IMR-90 (cell line): Measurements from ENCODE around the gene FEV. TPM values are rescaled to one million over a fixed set of nuclear protein-coding genes. Genes with fewer than 3 reads are reported as not detected.

ENCODE experiments used
- ATAC-seq: fragments of 200-7000 bp; cut with Tn5 transposase; 2 replicates; pipeline ENCODE4 v1.9.1; 2020; ENCODE audit warnings: low read depth, mild to moderate bottlenecking, moderate library complexity
- BruUV-seq: library from RNA; stranded (reverse); fragments of 400-500 nt; replicated peaks from 2 replicates; lab custom pipeline; 2021; lab: Mats Ljungman, UMichigan
- CTCF ChIA-PET: fragments of 300-600 bp; formaldehyde crosslinking; extraction: SDS; loops from one replicate; lab custom pipeline; 2021; ENCODE audit warnings: antibody characterized with exemption; lab: Yijun Ruan, JAX
- POLR2A ChIA-PET: fragments of 300-600 bp; sonication (Branson Sonifier 250); formaldehyde crosslinking; loops from one replicate; lab custom pipeline; 2022; ENCODE audit warnings: antibody characterized with exemption; ENCODE audit not compliant: unreplicated experiment; lab: Charles Lee
- DNase-seq: peaks from one replicate; pipeline ENCODE4 v3.0.0; 2013
- H2AFZ ChIP-seq: replicated peaks from 2 replicates; pipeline ENCODE3; 2013; ENCODE audit warnings: low read length, mild to moderate bottlenecking; ENCODE audit not compliant: poor library complexity
- H2AK5ac ChIP-seq: 2 replicates; pipeline ENCODE4 v1.6.1; 2013; ENCODE audit warnings: low read depth, low read length, inconsistent platforms
- H2AK9ac ChIP-seq: replicated peaks from 2 replicates; pipeline ENCODE3; 2013; ENCODE audit warnings: mild to moderate bottlenecking, low read depth, low read length, moderate library complexity; ENCODE audit not compliant: poor library complexity
- H2BK120ac ChIP-seq: 2 replicates; pipeline ENCODE4 v1.6.1; 2013; ENCODE audit warnings: low read depth, low read length, inconsistent platforms
- H2BK15ac ChIP-seq: 3 replicates; pipeline ENCODE4 v1.6.1; 2013; ENCODE audit warnings: low read depth, low read length, inconsistent platforms
- H2BK20ac ChIP-seq: 2 replicates; pipeline ENCODE4 v1.6.1; 2013; ENCODE audit warnings: low read depth, mild to moderate bottlenecking, inconsistent platforms, low read length, moderate library complexity
- H2BK5ac ChIP-seq: 2 replicates; pipeline ENCODE4 v1.6.1; 2013; ENCODE audit warnings: mild to moderate bottlenecking, low read depth, low read length, inconsistent platforms; ENCODE audit not compliant: poor library complexity, severe bottlenecking
- H3K14ac ChIP-seq: replicated peaks from 2 replicates; pipeline ENCODE4 v1.6.1; 2013; ENCODE audit warnings: low read depth, low read length, inconsistent platforms
- H3K18ac ChIP-seq: 2 replicates; pipeline ENCODE4 v1.6.1; 2013; ENCODE audit warnings: low read depth, low read length, control low read depth
- H3K23ac ChIP-seq: 2 replicates; pipeline ENCODE4 v1.6.1; 2013; ENCODE audit warnings: low read depth, low read length, inconsistent platforms
- H3K27ac ChIP-seq: 2 replicates; pipeline ENCODE4 v1.5.1; 2013; ENCODE audit warnings: mild to moderate bottlenecking, control low read depth, low read length; ENCODE audit not compliant: insufficient read depth
- H3K27me3 ChIP-seq: 2 replicates; pipeline ENCODE4 v1.6.1; 2013; ENCODE audit warnings: low read length; ENCODE audit not compliant: control insufficient read depth, insufficient read depth
- H3K36me3 ChIP-seq: 2 replicates; pipeline ENCODE4 v1.6.1; 2013; ENCODE audit warnings: low read length, mixed read lengths; ENCODE audit not compliant: control insufficient read depth, insufficient read depth
- H3K4ac ChIP-seq: 2 replicates; pipeline ENCODE4 v1.6.1; 2013; ENCODE audit warnings: low read depth, low read length, inconsistent platforms
- H3K4me1 ChIP-seq: 2 replicates; pipeline ENCODE4 v1.6.1; 2013; ENCODE audit warnings: low read length, mixed read lengths; ENCODE audit not compliant: control insufficient read depth, insufficient read depth
- H3K4me2 ChIP-seq: 2 replicates; pipeline ENCODE4 v1.6.1; 2013; ENCODE audit warnings: low read depth, mild to moderate bottlenecking, control low read depth, low read length, moderate library complexity
- H3K4me3 ChIP-seq: 2 replicates; pipeline ENCODE4 v1.5.1; 2013; ENCODE audit warnings: low read depth, mild to moderate bottlenecking, control low read depth, low read length, moderate library complexity; ENCODE audit not compliant: insufficient read depth
- H3K56ac ChIP-seq: 2 replicates; pipeline ENCODE4 v1.6.1; 2013; ENCODE audit warnings: low read length, inconsistent platforms; ENCODE audit not compliant: insufficient read depth; ENCODE audit errors: extremely low read depth
- H3K79me1 ChIP-seq, 2 experiments: 2 replicates each; pipeline ENCODE4 v1.6.1; 2013; ENCODE audit warnings: low read length in 2 of 2, inconsistent platforms in 1 of 2, low read depth in 1 of 2
- H3K9ac ChIP-seq: 2 replicates; pipeline ENCODE4 v1.6.1; 2013; ENCODE audit warnings: low read depth, low read length, control low read depth
- H3K9me1 ChIP-seq: 2 replicates; pipeline ENCODE4 v1.6.1; 2013; ENCODE audit warnings: low read length, inconsistent platforms; ENCODE audit not compliant: insufficient read depth
- H3K9me3 ChIP-seq: 2 replicates; pipeline ENCODE4 v1.6.1; 2013; ENCODE audit warnings: low read length; ENCODE audit not compliant: control insufficient read depth, insufficient read depth
- H4K20me1 ChIP-seq: 2 replicates; pipeline ENCODE4 v1.6.1; 2013; ENCODE audit warnings: low read length, inconsistent platforms; ENCODE audit not compliant: insufficient read depth
- H4K5ac ChIP-seq: 2 replicates; pipeline ENCODE4 v1.6.1; 2013; ENCODE audit warnings: mild to moderate bottlenecking, low read depth, low read length, control low read depth
- H4K8ac ChIP-seq, 2 experiments: 2 replicates each; pipeline ENCODE4 v1.6.1; 2013; ENCODE audit warnings: low read depth in 2 of 2, low read length in 2 of 2, control low read depth in 1 of 2, inconsistent platforms in 1 of 2
- H4K91ac ChIP-seq: 2 replicates; pipeline ENCODE4 v1.6.1; 2013; ENCODE audit warnings: low read depth, low read length, inconsistent platforms; ENCODE audit not compliant: insufficient read depth
- BHLHE40 ChIP-seq: fragments of 150-350 bp; IDR thresholded peaks from 2 replicates; pipeline ENCODE4 v1.6.1; 2016; ENCODE audit warnings: mild to moderate bottlenecking, low read depth, low read length
- CEBPB ChIP-seq: IDR thresholded peaks from 2 replicates; pipeline ENCODE4 v1.6.1; 2012; ENCODE audit warnings: low read depth, low read length, improper control_type of control experiment
- CHD1 ChIP-seq: IDR thresholded peaks from 2 replicates; pipeline ENCODE4 v1.6.1; 2012; ENCODE audit warnings: low read depth, low read length, improper control_type of control experiment
- CTCF ChIP-seq: conservative IDR thresholded peaks from 2 replicates; pipeline ENCODE4 v1.5.1; 2012; ENCODE audit warnings: mild to moderate bottlenecking, low read depth, low read length, improper control_type of control experiment
- FOS ChIP-seq: fragments of 150-350 bp; IDR thresholded peaks from 2 replicates; pipeline ENCODE4 v1.6.1; 2016; ENCODE audit warnings: low read depth, low read length
- MAFK ChIP-seq: IDR thresholded peaks from 2 replicates; pipeline ENCODE4 v1.6.1; 2012; ENCODE audit warnings: low read depth, low read length, improper control_type of control experiment
- MAZ ChIP-seq: IDR thresholded peaks from 2 replicates; pipeline ENCODE4 v1.6.1; 2012; ENCODE audit warnings: low read depth, mild to moderate bottlenecking, low read length, improper control_type of control experiment, moderate library complexity, borderline replicate concordance
- MXI1 ChIP-seq: IDR thresholded peaks from 2 replicates; pipeline ENCODE4 v1.6.1; 2012; ENCODE audit warnings: low read depth, mild to moderate bottlenecking, low read length, moderate library complexity, borderline replicate concordance
- NFE2L2 ChIP-seq: fragments of 150-350 bp; IDR thresholded peaks from 2 replicates; pipeline ENCODE4 v1.6.1; 2016; ENCODE audit warnings: low read depth, mild to moderate bottlenecking, low read length
- POLR2A ChIP-seq: IDR thresholded peaks from 2 replicates; pipeline ENCODE4 v1.6.1; 2012; ENCODE audit warnings: mild to moderate bottlenecking, low read depth, low read length
- RAD21 ChIP-seq: IDR thresholded peaks from 2 replicates; pipeline ENCODE4 v1.6.1; 2012; ENCODE audit warnings: low read length, improper control_type of control experiment
- RCOR1 ChIP-seq: IDR thresholded peaks from 2 replicates; pipeline ENCODE4 v1.6.1; 2012; ENCODE audit warnings: mild to moderate bottlenecking, low read length, improper control_type of control experiment; ENCODE audit not compliant: insufficient replicate concordance
- RFX5 ChIP-seq: IDR thresholded peaks from 2 replicates; pipeline ENCODE4 v1.8.0; 2012; ENCODE audit warnings: low read depth, mild to moderate bottlenecking, low read length, moderate library complexity
- SMC3 ChIP-seq: fragments of 150-350 bp; IDR thresholded peaks from 2 replicates; pipeline ENCODE4 v1.6.1; 2016; ENCODE audit warnings: low read depth, mild to moderate bottlenecking, antibody characterized with exemption, low read length, moderate library complexity
- WGBS, 2 experiments: methylation state at CpG; one replicate each; pipeline versions ENCODE4 v1.1.5 to v1.1.7; 2013; ENCODE audit warnings: missing lambda C conversion rate in 2 of 2; ENCODE audit not compliant: insufficient read length in 1 of 2; ENCODE audit errors: extremely low coverage in 2 of 2; 5-methylcytosine and 5-hydroxymethylcytosine counted together
- dilution Hi-C: fragments of 300-500 bp; cut with HindIII; formaldehyde crosslinking; loops from one replicate; pipeline ENCODE4 v1.14.3; 2018; ENCODE audit warnings: low sequenced_read_pairs; ENCODE audit not compliant: unreplicated experiment
- in situ Hi-C: fragments of 300-500 bp; cut with MboI; formaldehyde crosslinking; loops from 3 replicates; pipeline ENCODE4 v1.14.3; 2019; ENCODE audit warnings: low sequenced_read_pairs, inconsistent platforms, mixed read lengths
- intact Hi-C: fragments of 100-400 bp; cut with micrococcal nuclease; formaldehyde crosslinking; loops from 2 replicates; pipeline ENCODE4 v1.10.0; 2022
- polyA plus RNA-seq, 3 experiments: library from polyadenylated mRNA; depleted of rRNA; stranded (reverse); fragments of >200 nt; gene quantifications; 2 replicates each; pipeline ENCODE4 v1.2.3, GENCODE V29; 2012; ENCODE audit warnings: low replicate concordance in 1 of 3
- total RNA-seq: library from RNA; depleted of rRNA; stranded (reverse); fragments of >200 nt; gene quantifications from 2 replicates; pipeline ENCODE4 v1.2.3, GENCODE V29; 2012
- TF ChIP-seq, protein P1 (sequence below): fragments of 150-350 bp; IDR thresholded peaks from 2 replicates; pipeline ENCODE4 v1.6.1; 2016; ENCODE audit warnings: low read depth, mild to moderate bottlenecking, low read length, moderate library complexity, borderline replicate concordance

The FEV gene
- total and polyA plus RNA-seq, 2 of the 4 experiments (the other 2 are of a cell fraction): not detected

DNA sequence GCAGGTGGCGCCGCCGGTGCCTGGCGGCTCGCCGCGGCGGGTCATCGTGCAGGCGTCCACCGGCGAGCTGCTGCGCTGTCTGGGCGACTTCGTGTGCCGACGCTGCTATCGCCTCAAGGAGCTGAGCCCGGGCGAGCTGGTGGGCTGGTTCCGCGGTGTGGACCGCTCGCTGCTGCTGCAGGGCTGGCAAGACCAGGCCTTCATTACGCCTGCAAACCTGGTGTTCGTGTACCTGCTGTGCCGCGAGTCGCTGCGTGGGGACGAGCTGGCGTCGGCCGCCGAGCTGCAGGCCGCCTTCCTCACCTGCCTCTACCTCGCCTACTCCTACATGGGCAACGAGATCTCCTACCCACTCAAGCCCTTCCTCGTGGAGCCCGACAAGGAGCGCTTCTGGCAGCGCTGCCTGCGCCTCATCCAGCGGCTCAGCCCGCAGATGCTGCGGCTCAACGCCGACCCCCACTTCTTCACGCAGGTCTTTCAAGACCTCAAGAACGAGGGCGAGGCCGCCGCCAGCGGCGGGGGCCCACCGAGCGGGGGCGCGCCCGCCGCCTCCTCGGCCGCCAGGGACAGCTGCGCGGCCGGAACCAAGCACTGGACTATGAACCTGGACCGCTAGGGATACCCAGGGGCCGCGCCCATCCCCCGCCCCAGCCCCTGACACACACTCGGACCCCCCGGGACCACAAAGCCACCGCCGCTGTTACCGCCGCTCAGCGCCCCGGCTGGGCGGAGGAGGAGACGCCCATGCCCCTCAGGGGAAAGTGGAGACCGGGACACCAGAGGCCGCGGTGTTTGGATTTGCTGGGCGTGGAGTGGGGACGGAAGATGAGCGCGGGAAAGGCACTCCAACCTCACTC is 24.4 kb downstream of the FEV start:
- Histone ChIP-seq H3K9me3 (no peaks in the 10 kb centered on the region), H2BK20ac (no peak overlapping the region), H2AFZ (peak overlapping the region; percentile 29), H3K79me1 (no peaks in the 10 kb centered on the region), H2AK9ac (no peak overlapping the region), H2AK5ac (no peak overlapping the region), H2BK5ac (no peak overlapping the region), H3K18ac (no peak overlapping the region), H2BK15ac (no peak overlapping the region), H4K20me1 (no peaks in the 10 kb centered on the region; the same call in 1 of the 2 replicates), H4K8ac (no peak overlapping the region), H4K5ac (no peak overlapping the region), H3K27ac (no peak overlapping the region), H2BK120ac (no peak overlapping the region), H3K4me3 (no peak overlapping the region), H3K27me3 (peaks cover 64% of the 10 kb centered on the region), H3K4ac (no peak overlapping the region), H3K56ac (no peak overlapping the region), H3K9ac (no peak overlapping the region), H3K14ac (no peak overlapping the region), H3K4me2 (no peak overlapping the region), H3K36me3 (no peaks in the 10 kb centered on the region), H3K23ac (no peak overlapping the region), H4K91ac (no peak overlapping the region), H3K4me1 (no peaks in the 10 kb centered on the region), H3K9me1 (0 out of 2 replicates have a peak, but pooled peaks cover 4% of the 10 kb centered on the region)
- ChIA-PET POLR2A (no interaction called here), CTCF (interaction anchor here (0.6 kb wide), 1 partner anchor 199 kb away, joined by 3 read pairs; no protein-coding TSS in a partner anchor)
- intact Hi-C loops: no loop called here
- WGBS, 2 experiments: 5% methylated on average over 39 of the region's 87 CpGs; no CpG with 5 or more reads in 1 of the 2 experiments
- ATAC-seq (no peak), DNase-seq (no peak)
- TF ChIP-seq MXI1 (no peak), SMC3 (no peak), BHLHE40 (no peak), POLR2A (no peak), MAFK (no peak), CEBPB (no peak), RCOR1 (no peak), CHD1 (no peak), CTCF (no peak), RFX5 (no peak), NFE2L2 (no peak), MAZ (no peak), FOS (no peak), RAD21 (no peak)
- TF ChIP-seq, protein P1, sequence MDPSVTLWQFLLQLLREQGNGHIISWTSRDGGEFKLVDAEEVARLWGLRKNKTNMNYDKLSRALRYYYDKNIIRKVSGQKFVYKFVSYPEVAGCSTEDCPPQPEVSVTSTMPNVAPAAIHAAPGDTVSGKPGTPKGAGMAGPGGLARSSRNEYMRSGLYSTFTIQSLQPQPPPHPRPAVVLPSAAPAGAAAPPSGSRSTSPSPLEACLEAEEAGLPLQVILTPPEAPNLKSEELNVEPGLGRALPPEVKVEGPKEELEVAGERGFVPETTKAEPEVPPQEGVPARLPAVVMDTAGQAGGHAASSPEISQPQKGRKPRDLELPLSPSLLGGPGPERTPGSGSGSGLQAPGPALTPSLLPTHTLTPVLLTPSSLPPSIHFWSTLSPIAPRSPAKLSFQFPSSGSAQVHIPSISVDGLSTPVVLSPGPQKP: no peak
- in situ Hi-C loops: no loop called here
- dilution Hi-C loops: no loop called here
- BruUV-seq: no TSS peak
